Ecto neural progenitor cell (in vitro differentiated cells): ENCODE measurements around the gene SPDYE5.
"Not testable (repeated sequence)": the region's sequence is repeated elsewhere in the genome, so short reads cannot be mapped to it uniquely, and the experiment has no call there.

Experiments
- DNase-seq: peaks from one replicate; pipeline ENCODE4 v3.0.0-alpha.2; 2018; ENCODE audit warnings: low spot score

Gene SPDYE5, protein sequence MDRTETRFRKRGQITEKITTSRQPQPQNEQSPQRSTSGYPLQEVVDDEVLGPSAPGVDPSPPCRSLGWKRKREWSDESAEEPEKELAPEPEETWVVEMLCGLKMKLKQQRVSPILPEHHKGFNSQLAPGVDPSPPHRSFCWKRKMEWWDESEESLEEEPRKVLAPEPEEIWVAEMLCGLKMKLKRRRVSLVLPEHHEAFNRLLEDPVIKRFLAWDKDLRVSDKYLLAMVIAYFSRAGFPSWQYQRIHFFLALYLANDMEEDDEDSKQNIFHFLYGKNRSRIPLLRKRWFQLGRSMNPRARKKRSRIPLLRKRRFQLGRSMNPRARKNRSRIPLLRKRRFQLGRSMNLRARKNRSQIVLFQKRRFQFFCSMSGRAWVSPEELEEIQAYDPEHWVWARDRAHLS

GRCh38 chr7:75492020-75492419 lies at the start of gene SPDYE5:
Gene SPDYE5 (plus strand): TSS chr7:75492320. CDS start chr7:75494048, 1,728 bp downstream.
- not testable (repeated sequence) for DNase-seq

- peak; percentile 49 for DNase-seq
Observed at GRCh38 chr7:75442465-75443111, 49.5 kb upstream of the SPDYE5 start.

DNA sequence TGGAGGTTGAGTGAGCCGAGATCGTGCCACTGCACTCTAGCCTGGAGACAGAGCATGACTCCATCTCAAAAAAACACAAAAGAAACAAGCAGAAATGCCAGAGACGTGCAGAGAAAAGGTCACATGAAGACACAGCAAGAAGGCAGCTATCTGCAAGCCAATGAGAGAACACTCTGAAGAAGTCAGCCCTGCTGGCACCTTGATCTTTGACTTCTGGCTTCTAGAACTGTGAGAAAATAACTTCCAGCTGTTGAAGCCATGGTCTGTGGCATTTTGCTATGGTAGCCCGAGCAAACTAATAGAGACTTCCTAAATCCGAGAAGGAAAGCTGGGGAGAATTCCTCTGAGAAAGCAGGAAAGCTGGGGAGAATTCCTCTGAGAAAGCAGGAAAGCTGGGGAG lies 42.2 kb upstream of the SPDYE5 start:
- DNase-seq, result not testable (repeated sequence)

DNA sequence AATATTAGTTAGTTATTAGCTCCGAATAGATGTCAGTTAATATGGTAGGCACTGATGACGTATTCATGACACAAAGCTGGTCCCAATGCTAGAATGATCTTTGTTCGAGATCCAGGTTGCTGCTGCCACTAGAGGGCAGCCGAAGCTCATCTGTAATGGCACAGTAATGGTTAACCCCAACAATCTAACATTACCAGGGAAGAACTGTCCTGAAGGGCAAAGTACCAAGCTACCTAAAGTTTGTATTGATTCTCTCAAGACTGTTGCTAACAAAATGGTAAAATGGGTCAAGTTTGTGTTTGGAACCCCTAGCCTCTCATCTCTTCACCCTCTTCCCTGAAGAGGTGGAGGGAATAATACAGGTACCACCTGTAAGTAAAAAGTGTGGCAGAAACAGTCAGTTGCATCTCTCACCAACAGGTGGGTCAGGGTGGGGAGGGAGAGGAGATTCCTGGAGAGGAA lies 39.6 kb upstream of the SPDYE5 start:
- DNase-seq, result not testable (repeated sequence)

DNA sequence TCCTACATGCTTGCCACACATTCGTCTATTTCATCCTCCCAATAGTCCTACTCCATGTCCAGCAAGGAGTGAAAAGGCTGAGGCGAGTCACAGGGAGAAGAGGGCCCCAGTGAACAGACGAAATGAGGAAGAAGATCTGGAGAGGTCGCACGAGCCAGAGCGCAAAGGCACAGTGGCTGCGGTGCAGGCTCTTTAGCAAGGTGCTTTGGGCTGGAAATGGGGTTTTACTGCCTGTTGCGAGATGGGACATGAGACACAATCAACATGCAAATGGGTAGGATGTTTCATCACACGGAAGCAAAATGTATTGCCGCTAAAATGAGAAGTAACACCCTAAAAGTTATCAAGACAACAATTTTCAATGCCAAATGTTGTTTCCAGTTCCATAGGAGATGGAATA lies 35.7 kb upstream of the SPDYE5 start:
- not testable (repeated sequence) for DNase-seq

DNA sequence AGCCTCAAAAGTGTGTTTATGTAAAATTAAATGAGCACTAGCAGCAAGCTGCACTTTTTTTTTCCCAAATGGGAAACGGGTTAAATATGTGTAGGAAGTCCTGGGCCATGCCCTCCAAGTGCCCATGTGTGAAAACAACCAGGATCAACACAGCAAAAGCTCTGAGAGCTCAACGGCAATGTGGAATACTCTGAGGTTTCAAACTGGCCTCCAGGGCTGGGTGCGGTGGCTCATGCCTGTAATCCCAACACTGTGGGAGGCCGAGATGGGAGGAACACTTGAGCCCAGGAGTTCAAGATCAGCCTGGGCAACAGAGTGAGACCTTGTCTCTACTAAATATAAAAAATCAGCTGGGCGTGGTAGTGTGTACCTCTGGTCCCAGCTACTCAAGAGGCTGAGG lies 34.1 kb upstream of the SPDYE5 start:
- DNase-seq, result not testable (repeated sequence)

- DNase-seq, result not testable (repeated sequence)
Observed at GRCh38 chr7:75460541-75460940, 31.6 kb upstream of the SPDYE5 start.

GRCh38 chr7:75470166-75470565 lies 22.0 kb upstream of the SPDYE5 start:
- DNase-seq, result not testable (repeated sequence)

DNA sequence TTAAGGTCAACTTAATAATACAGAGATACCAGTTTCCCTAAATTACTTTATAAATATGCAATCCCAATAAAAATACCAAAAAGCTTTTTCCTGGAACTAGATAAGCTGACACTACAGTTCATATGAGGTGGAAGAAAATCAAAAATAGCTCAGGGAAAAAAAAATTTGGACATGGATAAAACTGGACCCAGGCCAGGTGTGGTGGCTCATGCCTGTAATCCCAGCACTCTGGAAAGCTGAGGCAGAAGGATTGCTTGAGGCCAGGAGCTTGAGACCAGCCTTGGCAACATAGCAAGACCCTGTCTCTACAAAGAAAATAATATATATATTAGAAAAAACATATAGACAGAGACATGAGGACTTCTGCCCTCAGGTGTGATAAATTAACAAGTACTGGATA lies 14.7 kb upstream of the SPDYE5 start:
- not testable (repeated sequence) for DNase-seq

GRCh38 chr7:75480313-75480712 lies 11.8 kb upstream of the SPDYE5 start:
- not testable (repeated sequence) for DNase-seq

DNA sequence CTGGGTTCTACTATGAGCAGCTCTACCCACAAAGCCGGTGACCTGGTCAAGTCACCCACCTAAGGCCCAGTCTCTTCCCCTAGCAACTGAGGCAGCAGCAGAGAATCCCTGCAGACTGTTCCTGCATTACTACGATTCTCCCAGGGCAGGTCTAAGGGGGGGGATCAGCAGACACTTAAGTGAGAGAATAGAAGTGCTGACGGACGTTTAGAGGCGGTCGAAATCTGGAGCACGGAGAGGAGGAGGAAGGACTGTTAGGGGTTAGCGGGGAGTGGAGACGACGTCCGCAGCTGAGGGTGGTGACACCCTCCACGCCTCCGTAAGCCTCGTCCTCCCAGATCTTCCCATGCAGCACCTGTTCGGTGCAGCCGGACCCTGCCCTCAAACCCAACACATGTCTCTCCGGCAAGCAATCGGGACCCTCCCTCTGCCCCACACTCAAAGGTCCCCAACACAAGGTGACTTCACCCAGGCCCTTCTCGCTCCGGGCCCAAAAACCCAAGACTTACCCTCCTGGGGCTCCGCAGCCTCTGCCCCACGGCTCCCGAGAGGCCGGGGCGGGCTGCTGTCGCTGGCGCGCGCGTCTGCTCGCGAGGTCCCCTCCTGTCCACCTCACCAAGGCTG lies 6.7 kb upstream of the SPDYE5 start:
- peak; percentile 45 for DNase-seq

DNA sequence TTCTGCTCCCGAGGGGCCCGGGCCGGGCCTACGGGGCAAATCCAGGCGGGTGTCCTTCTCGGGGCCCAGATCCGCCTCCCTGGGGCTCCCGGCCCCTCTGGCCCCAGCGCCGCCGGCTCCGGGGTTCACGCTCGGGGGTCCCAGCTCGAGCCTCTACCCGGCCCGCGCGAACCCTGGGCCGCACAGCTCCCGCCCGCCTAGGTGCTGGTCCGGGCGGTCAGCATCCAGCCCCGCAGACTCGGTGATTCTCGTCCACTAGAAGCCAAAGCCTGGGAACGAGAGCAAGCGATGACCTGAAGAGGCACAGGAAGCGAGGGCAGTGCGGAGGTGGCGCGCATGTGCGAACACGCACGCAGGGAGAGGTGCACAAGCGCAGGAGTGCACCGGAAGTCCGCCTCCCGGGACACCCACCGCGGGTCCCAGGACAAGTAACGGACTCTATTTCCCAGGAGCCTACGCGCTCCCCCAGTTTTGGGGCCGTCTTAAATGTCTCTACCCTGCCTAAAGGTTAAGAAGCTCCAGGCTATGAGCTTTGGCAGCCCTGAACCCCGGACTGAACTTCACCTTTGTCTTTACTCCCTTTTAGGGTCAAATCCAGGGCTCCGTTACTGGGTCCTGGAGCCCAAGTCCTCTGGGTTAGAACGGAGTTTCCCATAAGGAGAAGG lies 6.0 kb upstream of the SPDYE5 start, which contains the start of gene POM121C:
POM121C (minus strand) TSS at position 321 of the 665 bp plus-strand sequence. CDS start 44,803 bp downstream, outside the sequence.
- DNase-seq, result peak; percentile 93

DNA sequence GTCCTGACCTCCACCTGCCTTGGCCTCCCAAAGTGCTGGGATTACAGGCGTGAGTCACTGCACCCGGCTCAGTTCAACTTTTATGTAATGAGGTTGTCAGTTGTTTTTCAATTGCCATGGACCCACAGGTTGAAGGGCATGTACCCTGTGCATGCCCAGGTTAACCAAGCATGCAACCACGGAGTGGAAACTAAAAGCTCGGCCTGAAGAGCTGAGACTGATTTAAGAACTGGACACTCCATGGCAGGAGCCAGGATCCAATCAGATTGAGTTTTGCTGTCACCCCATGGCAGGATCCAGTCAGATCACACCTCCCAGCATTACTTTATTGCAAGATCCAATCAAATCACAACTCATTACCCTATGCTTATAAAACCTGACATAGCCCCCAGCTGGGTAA lies 16.9 kb downstream of the SPDYE5 start:
- not testable (repeated sequence) for DNase-seq

DNA sequence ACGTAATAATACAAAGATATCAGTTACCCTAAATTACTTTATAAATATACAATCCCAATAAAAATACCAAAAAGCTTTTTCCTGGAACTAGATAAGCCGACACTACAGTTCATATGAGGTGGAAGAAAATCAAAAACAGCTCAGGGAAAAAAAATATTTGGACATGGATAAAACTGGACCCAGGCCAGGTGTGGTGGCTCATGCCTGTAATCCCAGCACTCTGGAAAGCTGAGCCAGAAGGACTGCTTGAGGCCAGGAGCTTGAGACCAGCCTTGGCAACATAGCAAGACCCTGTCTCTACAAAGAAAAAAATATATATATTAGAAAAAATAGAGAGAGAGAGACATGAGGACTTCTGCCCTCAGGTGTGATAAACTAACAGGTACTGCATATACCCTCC lies 26.7 kb downstream of the SPDYE5 start:
- not testable (repeated sequence) for DNase-seq

DNA sequence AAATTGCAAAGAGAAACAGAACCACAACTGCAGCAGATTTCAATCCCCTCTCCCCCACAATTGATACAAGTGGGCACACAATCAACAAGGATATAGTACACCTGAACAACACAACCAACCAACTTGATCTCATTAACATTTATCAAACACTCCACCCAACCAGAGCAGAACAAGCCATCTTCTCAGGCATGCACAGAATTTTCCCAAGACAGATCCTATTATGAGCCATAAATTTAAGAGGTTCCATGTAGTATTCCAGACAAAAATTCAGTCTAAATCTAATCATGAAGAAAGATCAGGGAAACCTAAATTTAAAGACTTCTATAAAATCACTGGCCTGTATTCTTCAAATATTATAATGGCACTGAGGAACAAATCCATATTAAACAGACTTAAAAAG lies 29.6 kb downstream of the SPDYE5 start:
- not testable (repeated sequence) for DNase-seq

DNA sequence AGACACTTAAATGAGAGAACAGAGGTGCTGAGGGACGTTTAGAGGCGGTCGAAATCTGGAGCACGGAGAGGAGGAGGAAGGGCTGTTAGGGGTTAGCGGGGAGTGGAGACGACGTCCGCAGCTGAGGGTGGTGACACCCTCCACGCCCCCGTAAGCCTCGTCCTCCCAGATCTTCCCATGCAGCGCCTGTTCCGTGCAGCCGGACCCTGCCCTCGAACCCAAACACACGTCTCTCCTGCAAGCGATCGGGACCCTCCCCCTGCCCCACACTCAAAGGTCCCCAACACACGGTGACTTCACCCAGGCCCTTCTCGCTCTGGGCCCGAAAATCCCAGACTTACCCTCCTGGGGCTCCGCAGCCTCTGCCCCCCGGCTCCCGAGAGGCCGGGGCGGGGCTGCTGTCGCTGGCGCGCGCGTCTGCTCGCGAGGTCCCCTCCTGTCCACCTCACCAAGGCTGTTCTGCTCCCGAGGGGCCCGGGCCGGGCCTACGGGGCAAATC lies 35.2 kb downstream of the SPDYE5 start:
- DNase-seq, result not testable (repeated sequence)

DNA sequence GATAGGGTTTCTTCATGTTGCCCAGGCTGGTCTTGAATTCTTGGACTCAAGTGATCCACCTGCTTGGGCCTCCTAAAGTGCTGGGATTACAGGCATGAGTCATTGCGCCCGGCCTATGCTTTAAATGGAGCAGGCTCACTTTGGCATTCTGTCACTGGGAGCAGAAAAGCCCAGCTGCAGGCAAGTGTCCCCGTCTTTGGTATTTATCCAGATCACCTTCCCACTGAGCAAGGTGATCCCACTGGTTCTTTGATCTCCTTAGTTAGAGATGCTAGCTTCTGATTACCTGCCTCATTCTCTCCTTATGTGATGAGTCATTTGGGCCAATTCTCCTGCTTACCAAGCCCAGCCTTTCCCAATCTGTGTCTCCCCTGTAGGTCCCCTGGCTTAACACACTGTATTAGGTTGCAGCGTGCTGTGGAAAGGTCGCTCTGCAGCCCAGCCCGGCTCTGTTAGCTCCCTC lies 39.3 kb downstream of the SPDYE5 start:
- DNase-seq, result no peak

- DNase-seq, result no peak
Observed at GRCh38 chr7:75532639-75533038, 40.5 kb downstream of the SPDYE5 start.

- DNase-seq, result no peak
Observed at GRCh38 chr7:75533926-75534325, 41.8 kb downstream of the SPDYE5 start.

GRCh38 chr7:75534727-75535307 lies 42.7 kb downstream of the SPDYE5 start:
- DNase-seq, result no peak

GRCh38 chr7:75536491-75536890 lies 44.4 kb downstream of the SPDYE5 start:
- DNase-seq, result no peak
